GM19397 (cell line): ENCODE measurements around the gene CTDSPL.
"Not testable (repeated sequence)": the region's sequence is repeated elsewhere in the genome, so short reads cannot be mapped to it uniquely, and the experiment has no call there.

Source experiments
- ATAC-seq: cut with Tn5 transposase; IDR thresholded peaks from one replicate; pipeline ENCODE4 v1.9.1; 2021; ENCODE audit warnings: mild to moderate bottlenecking, moderate library complexity; ENCODE audit not compliant: unreplicated experiment

The CTDSPL gene

DNA sequence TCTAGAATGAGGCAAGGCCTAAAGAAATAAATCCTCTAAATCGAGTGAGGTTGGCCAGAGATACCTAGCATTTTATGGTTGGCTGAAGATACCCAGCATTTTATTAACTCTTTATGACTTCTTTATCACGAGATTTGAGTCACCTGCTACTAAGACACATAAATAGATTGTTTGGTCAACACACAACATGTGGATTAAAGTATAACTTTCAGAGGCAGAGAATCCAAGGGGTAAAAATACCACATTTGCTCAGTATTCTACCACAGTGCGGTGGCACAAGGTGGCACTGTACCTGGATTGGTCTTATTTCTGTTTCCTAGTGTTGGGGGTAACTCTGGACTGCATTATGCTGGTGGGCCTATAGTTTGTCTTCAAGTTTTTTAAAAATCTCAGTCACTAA, 102.0 kb downstream of the CTDSPL start:
- no peak for ATAC-seq

DNA sequence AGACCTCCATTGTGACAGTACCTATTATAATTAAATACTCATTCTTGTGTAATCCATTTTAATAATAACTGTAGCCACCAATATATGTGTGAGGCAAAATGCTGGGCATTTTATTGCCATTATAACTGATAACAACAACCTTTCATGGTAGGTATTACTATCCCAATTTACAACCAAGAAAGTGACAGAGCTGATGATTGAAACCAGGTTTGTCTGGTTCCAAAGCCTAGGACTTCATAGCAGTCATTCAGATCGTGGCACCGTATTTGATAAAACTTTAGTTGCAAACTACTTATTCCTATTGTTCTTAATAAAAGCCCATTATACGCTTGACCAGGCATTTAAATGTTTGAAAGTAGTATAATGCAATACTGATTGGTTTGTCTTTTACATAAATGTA, 102.5 kb downstream of the CTDSPL start:
- no peak for ATAC-seq

DNA sequence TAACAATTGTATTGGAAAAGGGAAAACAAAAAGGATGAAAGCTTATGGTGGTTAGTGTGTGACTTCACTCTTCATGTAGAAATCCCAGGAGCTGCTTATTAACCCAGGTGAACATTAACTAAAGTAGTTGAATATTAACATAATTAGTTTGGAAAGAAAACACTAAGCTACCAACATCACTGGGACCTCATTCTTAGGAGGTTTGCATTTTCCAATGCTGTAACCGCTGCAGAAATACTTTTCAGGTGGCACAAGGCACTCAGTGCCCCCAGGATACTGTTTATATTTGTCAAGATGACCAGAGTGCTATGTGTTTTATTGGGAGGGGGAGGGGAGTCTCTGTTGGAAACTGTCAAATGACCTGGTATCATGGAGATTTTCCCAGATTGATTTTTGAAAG, 103.0 kb downstream of the CTDSPL start:
- ATAC-seq = no peak

DNA sequence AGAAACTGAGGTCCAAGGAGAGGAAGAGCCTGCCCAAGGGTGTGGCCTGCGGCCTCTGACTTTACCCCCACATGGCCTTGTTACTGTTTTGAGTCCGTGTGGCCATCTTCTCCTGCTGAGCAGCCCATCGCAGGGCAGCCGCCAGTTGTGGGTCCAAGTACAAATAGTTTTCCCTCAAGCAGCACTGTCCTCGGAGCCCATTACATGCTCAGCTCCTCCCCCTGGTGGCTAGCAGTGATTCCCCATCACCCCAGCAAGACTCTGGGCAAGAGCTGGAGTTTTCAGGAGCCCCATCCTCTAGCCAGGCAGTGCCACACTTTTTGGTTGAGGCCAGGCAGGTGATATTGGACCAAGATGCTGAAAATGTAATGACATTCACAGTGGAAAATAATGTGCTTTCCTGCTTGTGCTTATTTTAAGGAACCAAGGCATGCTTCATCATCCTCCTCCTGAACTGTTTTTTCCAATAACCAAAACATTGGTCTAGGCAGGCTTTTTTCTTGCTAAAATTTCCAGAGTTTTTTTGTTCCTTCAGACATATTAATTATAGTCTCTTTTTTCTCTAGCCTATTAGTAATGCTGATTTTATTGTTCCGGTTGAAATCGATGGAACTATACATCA, 105.7 kb downstream of the CTDSPL start:
- peak; percentile 63 for ATAC-seq

DNA sequence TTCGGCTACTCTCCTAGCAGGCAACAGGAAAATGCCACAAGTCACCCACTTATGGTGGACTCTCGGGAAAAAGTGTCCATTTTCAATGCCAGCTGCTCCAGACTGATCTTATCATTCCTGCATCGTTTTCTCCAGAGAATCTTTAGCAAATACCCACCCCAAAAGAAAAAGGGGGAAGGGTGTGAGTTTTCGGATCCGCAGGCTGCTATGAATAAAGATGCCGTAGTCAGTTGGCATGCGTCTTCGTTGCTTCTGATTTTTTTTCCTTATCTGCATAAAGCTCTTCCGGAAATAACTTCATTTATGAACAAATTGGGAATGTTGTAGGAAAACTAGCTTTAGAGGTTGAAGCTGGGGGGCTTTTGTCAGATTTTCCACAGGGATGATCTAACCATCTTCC, 106.5 kb downstream of the CTDSPL start:
- no peak for ATAC-seq

DNA sequence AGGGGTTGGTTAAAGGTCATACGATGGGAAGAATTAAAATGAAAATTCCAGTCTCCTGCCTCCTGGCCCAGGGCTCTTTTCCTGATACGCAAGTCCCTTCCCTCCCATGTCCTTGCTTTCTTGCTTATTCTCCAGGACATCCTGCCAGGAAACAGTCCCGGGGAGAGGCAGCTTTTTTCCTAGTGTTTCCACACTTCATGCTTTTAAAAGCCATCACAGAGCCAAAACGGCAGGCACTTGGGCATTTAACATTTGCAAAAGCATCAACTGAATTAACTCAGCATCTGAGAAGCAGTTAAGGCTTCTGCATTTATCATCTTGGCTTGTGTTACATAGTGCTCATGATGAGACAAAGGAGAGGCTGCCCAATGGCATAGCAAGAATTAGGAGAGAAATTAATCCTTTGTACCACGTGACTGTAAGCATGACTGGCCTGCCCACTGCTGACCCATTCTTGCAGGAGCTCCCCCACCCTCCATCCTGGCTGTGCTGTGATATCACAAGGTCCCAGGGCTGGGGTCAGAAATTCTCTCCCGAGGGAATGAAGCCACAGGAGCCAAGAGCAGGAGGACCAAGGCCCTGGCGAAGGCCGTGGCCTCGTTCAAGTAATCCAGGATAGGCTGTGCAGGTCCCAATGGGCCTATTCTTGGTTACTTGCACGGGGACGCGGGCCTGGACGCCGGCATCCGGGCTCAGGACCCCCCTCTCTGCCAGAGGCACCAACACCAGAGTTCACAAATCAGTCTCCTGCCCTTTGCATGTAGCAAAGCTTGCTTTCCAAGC, 107.3 kb downstream of the CTDSPL start:
- no peak for ATAC-seq

DNA sequence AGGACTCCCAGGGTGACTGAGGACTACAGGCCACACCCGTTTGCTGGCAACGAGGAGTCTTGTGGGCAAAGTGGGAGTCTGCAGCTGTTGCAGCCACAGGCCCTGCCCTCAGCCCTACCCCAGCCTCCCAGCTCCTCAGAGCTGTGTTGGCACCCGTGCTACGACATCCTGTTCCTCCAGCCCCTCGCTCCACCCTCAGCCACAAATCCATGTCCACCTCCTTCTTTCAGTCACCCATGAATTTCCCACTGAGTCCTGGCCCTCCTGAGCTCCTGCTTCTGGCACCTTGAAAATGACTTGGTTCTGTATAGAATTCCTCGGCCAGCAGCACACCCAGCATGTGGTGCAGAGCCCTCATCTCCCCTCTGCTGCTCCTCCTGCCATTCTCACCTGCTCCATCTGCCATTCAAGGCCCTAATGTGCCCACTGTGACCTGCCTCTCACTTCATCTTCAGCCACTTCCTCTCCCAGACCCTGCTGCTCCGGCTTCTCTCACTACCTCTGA, 108.0 kb downstream of the CTDSPL start:
- no peak for ATAC-seq

DNA sequence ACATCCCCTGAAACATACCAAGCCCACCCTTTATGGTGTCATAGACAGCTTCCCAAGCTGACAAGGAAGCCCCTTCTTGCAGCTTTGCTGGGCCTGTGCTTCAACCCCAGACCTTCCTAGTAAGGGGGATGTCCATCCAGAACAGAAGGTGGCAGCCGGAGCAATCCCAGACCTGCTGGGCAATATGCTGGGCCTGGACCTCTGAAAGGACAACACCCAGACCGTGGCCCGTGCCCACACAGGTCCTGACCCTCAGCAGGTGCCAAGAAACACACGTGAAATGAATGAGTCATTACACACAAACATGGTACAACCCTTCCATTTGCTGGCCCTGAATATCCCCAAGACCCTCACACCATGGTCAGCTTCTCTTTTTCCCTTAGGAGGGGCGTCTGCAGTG, 109.1 kb downstream of the CTDSPL start:
- ATAC-seq = no peak

DNA sequence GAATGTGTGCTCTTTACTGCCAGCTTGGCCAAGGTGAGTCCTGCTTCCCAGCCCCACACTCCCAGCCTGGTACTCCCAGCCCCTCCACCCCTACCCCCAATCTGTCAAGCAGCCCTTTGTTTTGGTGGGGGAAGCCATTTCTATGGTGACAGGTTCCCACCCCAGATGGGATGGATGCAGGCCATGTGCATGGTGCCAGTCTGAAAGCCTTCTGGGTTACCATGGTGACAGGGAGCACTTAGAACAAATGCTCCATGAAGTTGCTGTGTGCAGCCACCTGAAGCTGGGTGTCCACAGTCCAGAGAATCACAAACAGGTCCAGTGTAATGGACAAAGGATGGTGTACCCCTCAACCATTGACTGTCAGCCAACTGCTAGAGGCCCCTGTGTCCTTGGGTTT, 109.8 kb downstream of the CTDSPL start:
- no peak for ATAC-seq

DNA sequence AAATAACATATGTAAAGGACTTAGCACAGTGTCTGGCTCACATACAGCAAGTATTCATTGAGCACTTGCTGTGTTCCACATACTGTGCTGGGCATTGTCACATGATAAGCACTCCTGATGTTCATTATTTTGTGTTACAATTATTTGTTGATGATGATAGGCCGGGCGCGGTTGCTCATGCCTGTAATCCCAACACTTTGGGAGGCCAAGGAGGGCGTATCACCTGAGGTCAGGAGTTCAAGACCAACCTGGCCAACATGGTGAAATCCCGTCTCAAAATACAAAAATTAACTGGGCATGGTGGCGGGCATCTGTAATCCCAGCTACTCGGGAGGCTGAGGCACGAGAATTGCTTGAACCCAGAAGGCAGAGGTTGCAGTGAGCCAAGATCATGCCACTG, 110.4 kb downstream of the CTDSPL start:
- not testable (repeated sequence) for ATAC-seq

DNA sequence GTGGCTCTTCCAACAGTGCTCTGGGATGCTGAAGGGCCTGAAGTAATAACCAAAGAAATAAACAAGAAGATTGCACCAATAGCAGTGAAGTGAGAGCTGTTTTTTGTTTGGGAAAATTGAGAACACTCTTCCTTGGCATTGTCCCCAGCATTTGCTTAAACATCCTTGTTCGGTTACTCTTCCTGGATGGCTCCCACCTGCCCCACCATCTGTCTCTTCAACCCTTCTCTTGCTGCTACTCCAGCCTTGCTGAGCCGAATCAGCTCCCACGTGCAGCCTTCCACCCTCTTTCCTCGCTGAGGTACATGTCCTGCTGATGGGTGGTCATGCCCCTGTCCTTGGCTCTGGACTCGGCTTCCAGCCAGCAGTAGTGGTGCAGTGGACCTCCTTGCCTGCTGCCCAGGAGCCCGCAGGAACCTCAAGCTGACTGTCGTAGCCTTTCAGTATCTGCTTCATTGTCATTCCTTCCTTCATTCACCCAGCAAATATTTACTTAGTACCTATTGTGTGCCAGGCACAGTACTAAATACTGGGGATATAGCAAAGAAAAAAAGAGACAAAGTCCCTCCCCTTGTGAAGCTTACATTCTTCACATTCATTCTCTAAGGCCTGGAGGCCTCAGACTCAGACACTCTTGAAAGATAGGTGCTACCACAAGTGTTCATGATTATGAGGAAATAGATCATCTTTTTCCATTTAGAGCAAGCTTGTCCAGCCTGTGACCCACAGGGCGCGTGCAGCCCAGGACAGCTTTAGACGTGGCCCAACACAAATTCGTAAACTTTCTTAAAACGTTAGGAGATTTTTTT, 111.8 kb downstream of the CTDSPL start:
- no peak for ATAC-seq

DNA sequence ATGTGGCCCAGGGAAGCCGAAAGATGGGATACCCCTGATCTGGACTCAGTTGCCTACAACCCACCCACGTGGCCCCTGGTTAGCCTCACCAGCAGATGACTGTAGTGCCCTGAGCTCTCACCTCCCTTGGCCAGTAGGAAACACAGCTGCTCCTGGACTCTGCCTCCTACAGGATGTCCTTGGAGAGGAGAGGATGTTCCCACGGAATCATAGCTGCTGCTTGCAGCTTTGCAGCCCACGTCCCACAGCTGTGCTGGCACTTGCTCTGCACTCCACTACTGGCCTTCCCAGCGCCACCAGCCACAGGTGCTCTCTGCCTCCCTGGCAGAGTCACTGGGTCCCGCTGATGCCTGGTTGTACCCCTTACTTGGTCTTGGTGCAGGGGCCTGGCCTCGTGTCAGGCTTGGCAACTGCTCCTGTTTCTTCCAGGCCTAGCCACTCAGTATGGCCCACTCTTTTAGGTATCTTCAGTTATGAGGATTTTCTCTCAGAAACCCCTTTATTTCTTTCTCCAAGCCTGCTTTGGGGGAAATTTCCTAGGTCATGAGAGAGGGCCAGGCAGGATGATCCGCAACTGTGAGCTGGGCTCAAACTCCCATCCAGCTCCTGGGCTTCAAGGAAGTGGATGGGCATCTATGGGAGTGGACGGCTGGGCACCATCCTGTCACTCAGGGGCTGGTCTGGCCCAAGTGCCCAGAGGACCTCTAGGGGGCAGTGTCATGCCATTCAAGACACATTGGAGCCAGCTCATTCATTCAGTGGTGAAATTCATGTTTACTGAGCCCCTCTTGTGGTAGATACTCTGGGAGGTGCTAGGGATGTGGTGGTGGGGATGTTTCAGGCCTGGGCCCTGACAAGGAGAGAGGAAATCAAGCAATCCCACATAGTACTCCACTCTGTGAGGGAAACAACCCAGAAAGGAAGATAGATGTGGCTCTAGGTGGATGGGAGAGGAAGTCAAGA, 112.7 kb downstream of the CTDSPL start:
- peak; percentile 85 for ATAC-seq

DNA sequence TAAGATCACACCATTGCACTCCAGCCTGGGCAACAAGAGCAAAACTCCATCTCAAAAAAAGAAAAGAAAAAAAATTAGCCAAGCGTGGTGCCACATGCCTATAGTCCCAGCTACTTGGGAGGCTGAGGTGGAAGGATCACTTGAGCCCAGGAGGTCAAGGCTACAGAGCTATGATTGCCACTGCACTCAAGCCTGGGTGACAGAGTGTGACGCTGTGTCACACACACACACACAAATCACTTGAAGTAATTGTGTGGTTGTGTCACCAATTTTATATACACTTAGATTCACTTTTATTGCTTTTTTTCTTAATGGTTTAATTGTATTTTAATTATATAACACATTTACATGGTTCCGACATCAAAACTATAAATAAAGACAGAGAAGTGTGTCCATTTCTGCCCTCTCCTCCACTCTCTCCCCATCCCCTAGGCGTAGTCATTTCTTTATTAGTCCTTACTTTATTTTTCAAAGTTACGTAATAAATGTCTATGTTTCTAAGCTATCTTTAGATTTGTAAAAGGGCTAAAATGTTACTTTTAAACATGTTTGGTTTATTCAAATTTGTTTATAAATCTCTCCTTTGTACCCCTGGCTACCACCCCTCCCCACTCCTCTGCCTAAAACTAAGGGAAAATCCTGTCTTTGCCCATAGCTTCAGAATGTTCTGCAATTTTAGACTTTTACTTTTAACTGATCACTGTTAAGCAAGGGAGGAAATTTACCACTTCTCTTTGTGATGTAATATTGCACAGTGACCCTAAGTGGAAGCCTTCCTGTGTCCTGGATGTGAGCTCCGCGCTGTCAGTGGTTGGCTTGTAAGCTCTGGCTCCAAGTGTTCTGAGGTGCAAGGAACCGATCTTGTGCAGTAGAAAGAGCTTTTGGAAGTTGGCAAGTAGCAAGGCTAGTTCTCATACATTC, 118.1 kb downstream of the CTDSPL start:
- no peak for ATAC-seq

DNA sequence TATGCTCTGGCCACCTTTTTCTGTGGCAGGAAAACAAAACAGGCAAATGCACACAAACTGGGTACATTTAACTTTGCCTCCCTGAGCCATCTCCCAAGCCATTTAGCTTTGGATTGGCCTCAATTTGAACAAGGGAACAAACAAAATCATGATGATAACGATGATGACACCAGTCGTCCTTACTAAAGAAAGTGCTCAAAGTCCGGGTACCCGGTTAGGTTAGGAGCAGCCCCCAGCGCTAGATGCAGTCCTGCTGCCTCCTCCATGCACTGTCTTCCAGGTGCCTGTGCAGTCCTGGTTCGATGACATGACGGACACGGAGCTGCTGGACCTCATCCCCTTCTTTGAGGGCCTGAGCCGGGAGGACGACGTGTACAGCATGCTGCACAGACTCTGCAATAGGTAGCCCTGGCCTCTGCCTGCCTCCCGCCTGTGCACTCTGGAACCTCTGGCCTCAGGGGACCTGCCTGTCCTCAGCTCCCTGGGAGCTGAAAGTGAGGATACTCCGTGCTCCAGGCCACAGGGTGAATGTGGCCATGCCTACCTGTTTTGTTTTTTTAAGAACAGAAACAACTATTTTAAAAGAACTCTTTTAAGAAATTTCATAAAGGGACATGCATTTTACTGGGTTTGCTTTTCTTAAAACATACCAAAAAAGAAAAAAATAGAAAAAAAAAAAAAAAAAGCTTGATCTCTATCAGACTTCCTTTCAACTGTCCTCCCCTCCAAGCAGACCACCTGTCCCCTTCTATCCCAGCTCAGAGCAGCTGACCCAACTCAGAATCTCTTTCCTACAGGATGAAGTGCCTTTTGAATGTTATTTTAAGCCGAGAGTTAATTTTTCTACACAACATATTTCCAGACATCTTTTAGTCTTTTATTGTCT, 119.0 kb downstream of the CTDSPL start:
- no peak for ATAC-seq

DNA sequence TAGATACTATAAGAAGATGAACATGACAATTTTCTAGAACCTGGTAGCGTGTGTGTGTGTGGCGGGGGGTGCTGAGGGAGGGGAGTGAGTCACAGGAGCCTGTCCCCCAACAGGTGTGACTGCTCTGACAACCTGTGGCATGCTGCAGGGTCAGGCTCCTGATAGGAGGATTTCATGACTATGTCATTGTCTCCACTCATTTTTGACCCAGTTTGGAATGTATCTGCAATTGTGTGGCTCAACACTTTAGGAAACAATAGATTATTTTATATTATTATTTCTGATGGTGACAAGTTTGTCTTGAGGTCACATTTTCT, 119.6 kb downstream of the CTDSPL start:
- no peak for ATAC-seq

DNA sequence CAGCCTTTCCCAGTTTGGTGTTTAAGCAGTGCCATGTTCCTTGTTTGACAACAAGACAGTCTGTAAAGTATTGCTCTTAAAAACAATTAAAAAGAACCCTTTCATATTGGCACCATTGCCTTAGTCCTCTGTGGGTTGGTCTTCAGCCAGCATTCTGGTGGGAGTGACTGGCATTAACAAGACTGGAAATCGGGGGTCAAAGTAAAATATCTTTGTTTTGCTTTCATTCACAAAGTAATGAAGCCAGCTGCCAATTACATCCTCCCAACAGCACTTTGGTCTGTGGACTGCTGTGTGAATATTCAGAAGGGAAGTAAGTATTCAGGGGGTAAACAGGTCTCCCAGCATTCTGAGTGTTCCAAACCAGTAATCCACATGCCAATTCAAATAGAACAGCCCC, 120.7 kb downstream of the CTDSPL start:
- ATAC-seq = no peak

DNA sequence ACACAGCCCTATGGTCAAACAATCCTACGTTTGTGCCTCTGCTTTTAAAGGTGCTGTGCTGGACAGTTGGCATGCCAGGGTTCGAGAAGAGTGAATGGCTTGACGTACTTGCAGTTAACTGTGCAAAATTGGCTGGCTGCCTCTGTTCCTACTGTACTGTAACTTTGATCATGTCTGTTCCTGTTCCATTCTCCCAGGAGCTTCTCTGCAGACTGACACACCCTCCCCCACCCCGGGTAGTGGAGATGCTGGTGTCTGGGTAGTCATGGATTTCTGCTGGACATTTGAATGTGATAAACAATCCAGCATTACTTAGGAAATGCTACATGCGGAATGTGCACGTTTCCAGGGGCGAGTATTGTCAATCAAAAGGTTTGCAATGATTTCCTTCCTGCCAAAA, 122.4 kb downstream of the CTDSPL start:
- ATAC-seq = no peak

DNA sequence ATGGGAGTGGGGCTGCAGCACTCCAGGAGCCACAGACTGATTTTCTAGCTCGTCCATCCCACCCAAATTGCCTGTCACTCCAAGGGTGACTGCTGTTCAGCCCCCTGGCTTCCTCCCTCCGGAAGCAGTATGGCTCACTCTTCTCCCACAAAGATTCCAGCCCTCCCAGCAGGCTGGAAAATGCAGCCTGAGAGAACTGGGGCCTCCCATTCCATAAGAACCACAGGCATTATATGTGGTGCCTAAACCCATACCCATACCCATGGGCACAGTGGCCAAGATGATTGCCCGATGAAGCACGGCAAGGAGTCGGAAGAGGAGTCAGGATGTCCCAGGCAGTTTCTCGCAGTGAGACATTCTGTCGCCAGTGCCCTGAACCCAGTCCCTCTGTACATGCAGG, 122.9 kb downstream of the CTDSPL start:
- ATAC-seq = no peak
